Erythroblast (primary cell): Measurements from ENCODE around the gene DPEP2NB.
A peak's percentile ranks its signal among the peaks of the same experiment; 100 is the strongest.

Experiments used
- DNase-seq, 2 experiments: peaks; one replicate each; lab custom pipeline; 2025; lab: John Stamatoyannopoulos, UW
- GATA1 ChIP-seq: IDR thresholded peaks from 2 replicates; pipeline ENCODE4 v1.6.1; 2011; ENCODE audit warnings: low read depth, mild to moderate bottlenecking, control low read depth, low read length, moderate library complexity
- POLR2A ChIP-seq: IDR thresholded peaks from 2 replicates; pipeline ENCODE4 v1.6.1; 2011; ENCODE audit warnings: mild to moderate bottlenecking, low read length

The DPEP2NB gene, protein sequence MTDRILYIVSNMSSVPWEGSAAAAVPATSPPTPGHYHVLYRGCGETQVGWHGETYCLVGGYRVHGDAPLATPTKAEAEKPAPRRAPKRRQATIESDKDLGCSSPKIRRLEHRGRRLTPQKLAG

DNA sequence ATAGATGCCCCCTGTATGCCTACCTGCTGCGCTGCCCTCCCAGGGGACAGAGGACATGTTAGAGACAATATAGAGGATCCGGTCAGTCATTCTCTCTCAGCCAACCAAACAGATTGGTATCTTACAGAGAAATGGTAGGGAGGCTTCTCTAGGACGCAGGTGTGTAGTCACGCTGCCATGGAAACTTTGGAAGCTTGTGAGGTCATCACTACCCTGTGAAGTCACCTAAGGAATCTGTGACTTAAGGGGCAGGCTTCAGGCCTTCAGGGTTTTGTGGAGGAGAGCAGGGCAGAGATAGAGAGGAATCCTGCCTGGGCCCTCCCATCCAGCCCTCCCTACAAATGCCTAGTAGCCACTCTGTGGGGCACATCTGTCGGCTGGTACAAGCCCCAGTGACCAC is at the start of gene DPEP2NB:
Gene DPEP2NB, minus strand, starts transcription at position 231 of the 400 bp plus-strand sequence. Its CDS starts 141 bp downstream, at position 90.
- no peak for TF ChIP-seq GATA1
- no peak for TF ChIP-seq POLR2A

DNA sequence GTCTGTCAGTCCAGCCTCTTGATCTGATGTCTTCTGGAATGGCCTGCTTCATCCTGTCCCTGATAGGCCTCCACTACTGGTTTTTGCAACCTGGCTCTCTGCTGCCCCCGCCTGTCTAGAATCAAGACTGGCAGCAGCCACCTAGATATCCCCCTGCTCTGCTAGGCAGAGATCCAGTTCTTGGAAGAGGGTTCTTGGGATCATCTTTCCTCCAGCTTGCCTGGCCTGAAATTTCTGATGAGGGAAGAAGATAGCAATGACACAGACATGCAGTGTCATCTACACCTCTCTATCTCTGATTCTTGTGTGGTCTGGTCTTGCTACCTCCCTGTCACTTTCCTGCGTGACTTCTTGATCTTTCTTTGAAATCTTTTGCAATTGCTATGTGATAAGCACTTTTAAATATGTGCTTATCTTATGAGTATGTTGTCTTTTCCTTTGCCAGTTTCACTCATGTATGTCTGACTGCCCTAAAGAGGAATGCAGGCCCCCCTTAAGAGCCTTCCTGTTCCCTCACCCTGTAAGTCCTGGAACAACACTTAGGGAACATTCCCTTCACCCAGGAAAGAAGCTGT is 49.2 kb upstream of the DPEP2NB start:
- DNase-seq = peak; percentile 87 to 90
- TF ChIP-seq POLR2A (no peak), GATA1 (no peak)

More for the DNA sequence above, at the start of gene DPEP2NB:
- DNase-seq = no peak

DNA sequence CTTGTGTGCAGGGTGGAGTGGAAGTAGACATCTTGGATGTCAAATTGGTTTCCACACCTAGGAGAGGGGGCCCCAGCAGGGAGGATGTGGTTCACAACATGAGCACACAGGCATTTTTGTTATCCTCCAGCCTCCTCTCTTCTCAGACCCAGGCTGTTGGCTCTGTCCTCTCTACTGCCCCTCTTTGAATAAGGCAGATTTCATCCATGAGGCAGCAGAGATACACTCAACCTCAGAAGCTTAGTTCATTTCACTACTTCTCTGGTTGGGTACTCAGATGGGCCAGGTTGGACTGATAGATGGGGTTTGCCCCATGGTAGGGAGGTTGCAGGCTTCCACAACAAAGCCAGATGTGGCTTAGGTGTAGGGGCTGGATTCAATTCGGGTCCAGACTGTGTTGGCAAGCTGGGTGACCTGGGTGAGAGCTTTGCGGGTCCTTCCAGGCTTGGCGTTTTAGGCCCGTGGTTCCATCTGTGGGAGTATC is 47.2 kb upstream of the DPEP2NB start:
- no peak for DNase-seq
- TF ChIP-seq POLR2A = no peak
- TF ChIP-seq GATA1 = no peak

DNA sequence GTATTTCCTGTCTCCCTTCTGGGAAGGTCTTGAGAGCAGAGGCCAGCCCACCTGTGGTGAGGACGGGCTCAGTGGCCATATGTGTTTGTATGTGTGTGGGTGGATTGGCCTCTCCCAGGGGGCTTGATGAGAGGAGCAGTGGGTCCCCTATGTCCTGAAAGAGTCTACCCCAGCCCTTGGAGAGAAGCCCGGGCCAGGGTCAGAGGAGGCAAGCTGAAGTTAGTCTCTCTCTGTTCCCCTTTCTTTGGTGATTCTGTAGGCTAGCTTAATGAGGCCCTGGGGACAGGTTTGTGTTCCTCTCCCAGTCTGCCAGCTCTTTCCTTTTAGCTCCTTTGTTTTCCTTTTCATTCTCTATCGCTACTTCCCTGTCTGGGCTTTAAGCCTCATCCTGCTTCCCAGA is 45.7 kb upstream of the DPEP2NB start:
- TF ChIP-seq GATA1 = no peak
- TF ChIP-seq POLR2A = no peak
- no peak for DNase-seq

DNA sequence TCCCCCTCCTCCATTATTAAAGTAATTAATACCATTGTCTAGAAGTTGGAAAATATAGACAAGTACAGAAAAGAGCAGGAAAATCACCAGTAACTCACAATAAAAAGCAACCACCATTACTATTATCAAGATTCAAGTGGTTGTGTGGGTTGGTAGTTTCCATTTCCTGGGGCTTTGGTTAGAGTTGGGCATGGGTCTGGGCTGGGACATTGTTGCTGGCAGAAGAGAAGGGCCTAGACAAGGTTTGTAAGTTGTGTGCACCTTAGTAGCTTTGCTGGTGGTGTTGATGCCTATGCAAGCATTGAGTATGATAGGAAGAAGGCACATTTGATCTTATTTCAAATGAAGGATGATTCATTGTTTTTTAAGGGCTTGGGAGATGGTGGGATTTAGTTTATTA is 44.1 kb upstream of the DPEP2NB start:
- TF ChIP-seq POLR2A = no peak
- no peak for TF ChIP-seq GATA1
- DNase-seq = no peak

GRCh38 chr16:68055395-68055794 is 39.7 kb upstream of the DPEP2NB start:
- no peak for TF ChIP-seq POLR2A
- no peak for TF ChIP-seq GATA1
- no peak for DNase-seq

DNA sequence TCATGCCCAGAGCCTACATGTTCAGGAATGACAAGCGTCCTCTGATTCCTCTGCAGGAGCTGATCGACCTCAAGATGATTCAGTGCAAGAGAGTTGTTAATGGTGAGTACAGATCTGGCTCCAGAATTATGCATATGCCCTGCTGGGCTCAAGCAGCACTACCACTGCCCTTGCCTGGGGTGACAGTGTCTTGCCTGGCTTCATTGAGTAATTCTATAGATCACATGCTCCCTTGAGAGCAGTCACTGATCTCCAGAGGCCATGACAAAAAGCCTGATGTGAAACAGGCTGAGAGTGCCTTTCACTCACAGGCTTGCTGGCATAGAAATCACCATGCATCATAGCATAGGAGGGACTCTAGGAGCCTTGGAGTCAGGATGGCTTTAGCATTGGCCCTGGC is 33.7 kb upstream of the DPEP2NB start:
- no peak for DNase-seq
- TF ChIP-seq POLR2A = no peak
- TF ChIP-seq GATA1 = no peak

DNA sequence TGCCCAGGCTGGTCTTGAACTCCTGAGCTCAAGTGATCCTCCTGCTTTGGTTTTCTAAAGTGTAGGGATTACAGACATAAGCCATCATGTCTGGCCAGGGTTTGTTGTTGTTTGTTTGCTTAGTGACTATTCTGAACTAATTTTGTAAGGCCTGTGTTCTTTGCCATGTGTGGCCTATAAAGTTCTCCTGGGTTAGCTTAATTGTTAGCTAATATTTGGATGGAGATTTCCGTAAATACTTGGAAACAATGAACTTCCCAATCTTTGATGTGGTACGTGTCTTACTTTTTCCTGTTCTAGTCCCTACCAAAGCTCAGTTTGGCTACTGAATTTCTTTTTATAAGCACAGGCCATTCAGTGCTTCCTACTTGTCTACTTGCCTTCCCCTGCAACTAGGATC is 32.3 kb upstream of the DPEP2NB start:
- DNase-seq = no peak
- no peak for TF ChIP-seq POLR2A
- no peak for TF ChIP-seq GATA1

GRCh38 chr16:68046106-68046505 is 30.4 kb upstream of the DPEP2NB start:
- no peak for TF ChIP-seq GATA1
- TF ChIP-seq POLR2A = no peak
- no peak for DNase-seq

GRCh38 chr16:68041783-68042182 is 26.1 kb upstream of the DPEP2NB start:
- DNase-seq = no peak
- no peak for TF ChIP-seq POLR2A
- TF ChIP-seq GATA1 = no peak

DNA sequence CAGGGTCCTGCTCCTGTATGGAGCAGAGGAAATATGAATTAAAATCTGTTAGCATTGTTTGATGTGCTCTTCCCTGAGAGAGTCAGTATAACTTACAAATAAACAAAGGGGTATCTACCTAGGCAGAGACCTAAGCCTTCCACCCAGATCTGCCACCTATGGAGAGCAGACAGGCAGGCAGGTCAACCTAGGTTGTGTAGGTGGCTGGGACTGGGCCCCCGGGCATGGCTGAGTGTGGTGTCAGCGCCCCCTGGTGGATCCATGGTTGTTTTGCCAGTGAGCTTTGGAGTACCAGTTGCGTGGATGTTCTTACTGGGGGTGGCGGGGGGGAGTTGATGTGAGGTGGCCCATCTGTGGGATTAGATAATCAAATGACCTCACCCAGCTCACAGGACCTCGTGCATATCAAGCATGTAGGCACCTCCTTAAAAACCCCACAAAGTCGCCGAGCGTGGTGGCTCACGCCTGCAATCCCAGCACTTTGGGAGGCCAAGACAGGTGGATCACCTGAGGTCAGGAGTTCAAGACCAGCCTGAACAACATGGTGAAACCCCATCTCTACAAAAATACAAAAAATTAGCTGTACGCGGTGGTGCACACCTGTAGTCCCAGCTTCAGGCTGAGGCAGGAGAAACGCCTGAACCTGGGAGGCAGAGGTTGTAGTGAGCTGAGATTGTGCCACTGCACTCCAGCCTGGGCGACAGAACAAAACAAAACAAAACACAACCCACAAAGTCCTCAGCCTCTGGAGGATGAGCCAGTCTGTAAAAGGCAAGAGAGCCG is 25.0 kb upstream of the DPEP2NB start:
- DNase-seq = peak; percentile 90 to 93
- TF ChIP-seq POLR2A = no peak

- DNase-seq = no peak
- TF ChIP-seq POLR2A = no peak
- no peak for TF ChIP-seq GATA1
These were observed 22.3 kb upstream of the DPEP2NB start for GRCh38 chr16:68037841-68038597.

GRCh38 chr16:68035227-68035626 is 19.5 kb upstream of the DPEP2NB start:
- TF ChIP-seq POLR2A = no peak
- no peak for TF ChIP-seq GATA1

More at GRCh38 chr16:68035227-68035626, 19.5 kb upstream of the DPEP2NB start:
- DNase-seq = no peak
